GM19351 (cell line): ENCODE data around the gene CAPN12.
A peak's percentile ranks its signal among the peaks of the same experiment; 100 is the strongest.
"Not testable (repeated sequence)": the region's sequence is repeated elsewhere in the genome, so short reads cannot be mapped to it uniquely, and the experiment has no call there.

Experiments
- ATAC-seq: cut with Tn5 transposase; IDR thresholded peaks from one replicate; pipeline ENCODE4 v1.9.1; 2021; ENCODE audit warnings: mild to moderate bottlenecking, moderate library complexity; ENCODE audit not compliant: unreplicated experiment

The CAPN12 gene

GRCh38 chr19:38771569-38771968 is 27.3 kb upstream of the CAPN12 start:
- ATAC-seq = not testable (repeated sequence)

- peak; percentile 62 for ATAC-seq
Measured at GRCh38 chr19:38770949-38771275, 26.6 kb upstream of the CAPN12 start.

GRCh38 chr19:38770228-38770948 is 26.1 kb upstream of the CAPN12 start:
- peak; percentile 7 for ATAC-seq

- ATAC-seq = peak; percentile 73
Measured at GRCh38 chr19:38769635-38770211, 25.4 kb upstream of the CAPN12 start.

DNA sequence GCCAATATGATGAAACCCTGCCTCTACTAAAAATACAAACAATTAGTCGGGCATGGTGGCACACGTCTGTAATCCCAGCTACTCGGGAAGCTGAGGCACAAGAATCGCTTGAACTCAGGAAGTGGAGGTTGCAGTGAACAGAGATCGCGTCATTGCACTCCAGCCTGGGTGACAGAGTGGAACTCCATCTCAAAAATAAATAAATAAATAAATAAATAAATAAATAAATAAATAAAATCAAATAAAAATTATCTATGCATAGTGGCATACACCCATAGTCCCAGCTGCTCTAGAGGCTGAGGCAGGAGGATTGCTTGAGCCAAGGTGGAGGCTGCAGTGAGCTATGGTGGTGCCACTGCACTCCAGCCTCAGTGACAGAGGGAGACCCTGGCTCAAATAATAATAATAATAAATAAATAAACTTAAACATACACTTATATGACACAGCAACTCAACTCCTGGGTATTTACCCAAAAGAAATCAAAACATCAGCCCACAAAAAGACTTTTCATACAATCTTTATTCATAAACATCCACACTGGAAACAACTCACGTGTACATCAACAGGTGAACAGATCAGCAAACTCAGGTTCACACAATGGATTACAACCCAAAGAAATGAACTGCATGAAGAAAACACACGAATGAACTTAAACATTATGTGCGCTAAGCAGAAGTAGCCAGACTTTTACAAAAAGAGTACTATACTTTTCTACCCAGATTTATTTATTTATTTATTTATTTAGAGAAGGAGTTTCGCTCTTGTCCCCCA is 22.2 kb upstream of the CAPN12 start:
- no peak for ATAC-seq

DNA sequence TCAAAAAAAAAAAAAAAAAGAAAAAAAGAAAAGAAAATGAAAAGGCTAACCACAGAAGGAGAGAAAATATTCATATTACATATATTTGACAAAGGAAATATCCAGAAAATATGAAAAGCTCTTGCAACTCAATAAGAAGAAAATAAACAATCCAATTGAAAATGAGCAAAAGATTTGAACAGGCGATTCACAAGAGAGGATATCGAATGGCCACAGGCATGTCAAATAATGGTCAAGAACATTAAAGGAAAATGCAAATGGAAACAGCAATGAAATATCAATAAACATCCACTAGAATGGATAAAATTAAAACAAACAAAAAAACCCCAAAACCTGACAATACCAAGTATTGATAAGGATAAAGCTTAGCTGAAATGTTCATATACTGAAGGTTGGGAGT is 20.9 kb upstream of the CAPN12 start:
- no peak for ATAC-seq

GRCh38 chr19:38763795-38764220 is 19.5 kb upstream of the CAPN12 start:
- ATAC-seq = no peak

DNA sequence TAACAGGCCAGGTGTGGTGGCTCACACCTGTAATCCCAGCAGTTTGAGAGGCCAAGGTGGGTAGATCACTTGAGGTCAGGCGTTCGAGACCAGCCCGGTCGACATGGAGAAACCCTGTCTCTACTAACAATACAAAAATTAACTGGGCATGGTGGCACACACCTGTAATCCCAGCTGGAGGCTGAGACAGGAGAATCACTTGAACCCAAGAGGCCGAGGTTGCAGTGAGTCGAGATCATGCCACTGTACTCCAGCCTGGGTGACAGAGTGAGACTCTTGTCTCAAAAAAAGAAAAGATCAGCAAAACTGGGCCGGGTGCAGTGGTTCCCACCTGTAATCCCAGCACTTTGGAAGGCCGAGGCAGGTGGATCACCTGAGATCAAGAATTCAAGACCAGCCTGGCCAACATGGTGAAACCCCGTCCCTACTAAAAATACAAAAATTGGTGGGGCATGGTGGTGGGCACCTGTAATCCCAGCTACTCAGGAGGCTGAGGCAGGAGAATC is 17.7 kb upstream of the CAPN12 start:
- ATAC-seq = not testable (repeated sequence)

DNA sequence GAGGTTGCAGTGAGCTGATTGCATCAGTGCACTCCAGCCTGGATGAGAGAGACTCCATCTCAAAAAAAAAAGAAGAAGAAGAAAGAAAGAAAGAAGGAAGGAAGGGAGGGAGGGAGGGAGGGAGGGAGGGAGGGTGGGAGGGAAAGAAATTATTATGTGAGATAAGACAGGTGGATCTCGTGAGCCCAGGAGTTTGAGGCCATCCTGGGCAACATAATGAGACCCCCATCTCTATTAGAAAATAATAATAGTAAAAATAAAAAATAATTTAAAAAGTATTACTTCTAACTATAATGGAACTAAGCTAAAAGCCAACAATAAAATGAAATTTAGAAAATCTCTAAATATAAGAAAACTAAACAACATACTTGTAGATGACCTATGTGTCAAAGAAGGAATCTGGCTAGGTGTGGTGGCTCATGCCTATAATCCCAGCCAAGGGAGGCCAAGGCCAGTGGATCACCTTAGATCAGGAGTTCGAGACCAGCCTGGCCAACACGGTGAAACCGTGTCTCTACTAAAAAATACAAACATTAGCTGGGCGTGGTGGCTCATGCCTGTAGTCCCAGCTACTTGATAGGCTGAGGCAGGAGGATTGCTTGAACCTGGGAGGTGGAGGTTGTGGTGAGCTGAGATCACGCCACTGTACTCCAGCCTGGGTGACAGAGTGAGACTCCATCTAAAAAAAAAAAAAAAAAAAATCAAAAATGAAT is 16.7 kb upstream of the CAPN12 start:
- not testable (repeated sequence) for ATAC-seq

- ATAC-seq = no peak
Measured at GRCh38 chr19:38759590-38760003, 15.3 kb upstream of the CAPN12 start.

GRCh38 chr19:38754196-38754595 is 9.9 kb upstream of the CAPN12 start:
- ATAC-seq = not testable (repeated sequence)

DNA sequence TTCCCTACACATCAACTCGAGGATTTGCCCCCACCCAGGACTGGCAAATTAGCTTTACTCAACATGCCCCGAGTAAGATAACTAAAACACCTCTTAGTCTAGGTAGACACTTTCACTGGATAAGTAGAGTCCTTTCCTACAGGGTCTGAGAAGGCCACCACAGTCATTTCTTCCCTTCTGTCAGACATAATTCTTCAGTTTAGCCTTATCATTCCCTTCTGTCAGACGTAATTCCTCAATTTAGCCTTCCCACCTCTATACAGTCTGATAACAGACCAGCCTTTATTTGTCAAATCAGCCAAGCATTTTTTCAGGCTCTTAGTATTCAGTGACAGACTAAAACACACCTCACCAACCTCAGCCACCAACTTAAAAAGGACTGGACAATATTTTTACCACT is 9.5 kb upstream of the CAPN12 start:
- ATAC-seq = not testable (repeated sequence)

DNA sequence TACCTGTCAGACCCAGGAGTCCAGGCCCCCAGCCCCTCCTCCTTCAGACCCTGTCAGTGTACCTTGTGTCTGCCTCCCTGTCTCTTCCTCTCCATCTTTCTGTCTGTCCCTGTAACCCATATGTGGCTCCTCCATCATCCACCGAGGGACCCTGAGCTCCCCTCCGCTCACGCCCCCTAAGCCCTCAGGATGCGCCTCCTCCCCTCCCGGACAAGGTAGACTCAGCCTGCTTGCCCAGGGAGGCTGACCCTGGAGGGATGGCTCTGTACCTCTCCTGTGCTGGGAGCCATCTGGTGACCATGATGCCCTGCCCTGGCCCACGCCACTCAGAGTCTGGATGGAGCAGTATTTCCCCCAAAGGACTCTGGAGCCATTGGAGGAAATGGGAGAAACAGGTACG is 1.0 kb upstream of the CAPN12 start:
- no peak for ATAC-seq

DNA sequence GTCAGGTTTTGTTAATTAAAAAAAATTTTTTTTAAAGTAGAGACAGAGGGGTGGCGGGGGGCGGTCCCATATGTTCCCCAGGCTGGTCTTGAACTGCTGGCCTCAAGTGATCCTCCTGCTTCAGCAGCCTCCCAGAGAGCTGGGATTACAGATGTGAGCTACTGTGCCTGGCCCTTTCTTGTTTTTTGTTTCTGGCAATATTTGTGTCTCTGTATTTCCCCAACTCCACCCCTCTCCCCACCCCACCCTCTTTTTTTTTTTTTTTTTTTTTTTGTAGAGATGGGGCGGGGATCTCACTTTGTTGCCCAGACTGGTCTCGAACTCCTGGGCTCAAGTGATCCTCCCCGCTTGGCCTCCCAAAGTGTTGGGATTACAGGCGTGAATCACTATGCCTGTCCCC is 600 bp upstream of the CAPN12 start:
- no peak for ATAC-seq

GRCh38 chr19:38743394-38744297 is 628 bp downstream of the CAPN12 start:
- ATAC-seq = no peak

DNA sequence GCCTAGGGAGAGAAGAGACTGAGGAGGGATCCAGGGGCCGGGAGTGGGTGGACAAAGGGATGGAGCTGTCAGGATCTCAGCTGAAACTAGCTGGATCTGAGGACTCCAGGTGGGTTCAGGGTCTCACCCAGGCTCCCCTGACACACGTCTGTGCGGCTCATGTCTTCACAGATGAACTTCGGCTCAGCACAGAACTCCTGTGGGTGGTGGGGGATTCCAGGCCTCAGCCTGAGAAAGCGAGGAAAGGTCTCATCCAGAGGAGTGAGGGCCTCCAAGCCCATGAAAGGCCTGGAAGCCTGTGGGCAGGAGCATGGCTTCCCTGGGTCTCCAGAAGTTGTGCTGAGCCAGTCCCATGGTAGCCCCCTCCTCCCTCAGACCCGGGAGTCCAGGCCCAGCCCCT is 1.4 kb downstream of the CAPN12 start:
- no peak for ATAC-seq

- ATAC-seq = no peak
Measured at GRCh38 chr19:38742296-38742695, 2.0 kb downstream of the CAPN12 start.

DNA sequence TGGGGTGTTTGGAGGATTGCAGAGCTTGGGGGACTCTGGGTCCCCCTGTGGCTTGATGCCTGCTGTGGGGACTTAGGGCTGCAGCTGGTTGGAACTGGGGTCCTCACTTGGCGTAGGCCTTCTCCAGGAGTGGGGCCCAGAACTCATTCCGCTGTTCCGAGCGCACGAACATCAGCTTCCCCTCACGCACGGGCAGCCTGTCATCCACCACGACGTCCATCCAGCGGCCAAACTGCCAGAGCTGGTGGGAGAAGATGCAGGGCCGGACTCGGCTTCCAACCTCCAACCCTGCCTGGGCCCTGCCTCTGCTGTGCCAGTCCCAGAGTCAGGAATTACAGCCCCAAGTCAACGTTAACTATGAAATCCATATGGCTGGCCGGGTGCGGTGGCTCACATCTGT is 2.6 kb downstream of the CAPN12 start:
- ATAC-seq = no peak

GRCh38 chr19:38740932-38741331 is 3.3 kb downstream of the CAPN12 start:
- ATAC-seq = no peak

GRCh38 chr19:38740257-38740592 is 4.0 kb downstream of the CAPN12 start:
- ATAC-seq = no peak
